Smooth muscle cell (in vitro differentiated cells): ENCODE measurements around the gene COL25A1. TPM values are rescaled to one million over a fixed set of nuclear protein-coding genes. Genes with fewer than 3 reads are reported as not detected.

Source experiments
- DNase-seq: peaks from one replicate; lab custom pipeline; 2025; ENCODE audit not compliant: unreplicated experiment; lab: John Stamatoyannopoulos, UW
- H2AFZ ChIP-seq: fragments of 200-600 bp; sonication (generic); 2 replicates; pipeline ENCODE4 v1.6.0; 2016; ENCODE audit warnings: antibody characterized with exemption, low read depth, mild to moderate bottlenecking
- H3F3A ChIP-seq: fragments of 200-600 bp; sonication (generic); 2 replicates; pipeline ENCODE4 v1.6.0; 2017; ENCODE audit warnings: antibody characterized with exemption, low read depth
- H3K27ac ChIP-seq: fragments of 200-600 bp; sonication (generic); 2 replicates; pipeline ENCODE4 v1.5.1; 2016; ENCODE audit warnings: low read depth, mild to moderate bottlenecking
- H3K27me3 ChIP-seq: fragments of 200-600 bp; sonication (generic); 2 replicates; pipeline ENCODE4 v1.6.1; 2016; ENCODE audit warnings: low read depth, mild to moderate bottlenecking
- H3K36me3 ChIP-seq: fragments of 200-600 bp; sonication (generic); 2 replicates; pipeline ENCODE4 v1.5.1; 2016; ENCODE audit warnings: low read depth
- H3K4me1 ChIP-seq: fragments of 200-600 bp; sonication (generic); 2 replicates; pipeline ENCODE4 v1.5.1; 2016; ENCODE audit warnings: low read depth
- H3K4me2 ChIP-seq: fragments of 200-600 bp; sonication (generic); 2 replicates; pipeline ENCODE4 v1.6.0; 2016; ENCODE audit warnings: mild to moderate bottlenecking
- H3K4me3 ChIP-seq: fragments of 200-600 bp; sonication (generic); 2 replicates; pipeline ENCODE4 v1.5.1; 2016; ENCODE audit warnings: mild to moderate bottlenecking
- H3K79me2 ChIP-seq: fragments of 200-600 bp; sonication (generic); 2 replicates; pipeline ENCODE4 v1.6.0; 2016; ENCODE audit warnings: low read depth, mild to moderate bottlenecking
- H3K9ac ChIP-seq: fragments of 200-600 bp; sonication (generic); 2 replicates; pipeline ENCODE4 v1.6.0; 2016; ENCODE audit warnings: low read depth
- H3K9me3 ChIP-seq: fragments of 200-600 bp; sonication (generic); replicated peaks from 2 replicates; pipeline ENCODE4 v1.5.1; 2016; ENCODE audit warnings: low read depth
- H4K20me1 ChIP-seq: fragments of 200-600 bp; sonication (generic); 2 replicates; pipeline ENCODE4 v1.6.0; 2016; ENCODE audit warnings: low read depth
- CTCF ChIP-seq: fragments of 200-600 bp; sonication (generic); IDR thresholded peaks from 2 replicates; pipeline ENCODE4 v1.5.1; 2017; ENCODE audit warnings: borderline replicate concordance, mild to moderate bottlenecking, antibody characterized with exemption; ENCODE audit not compliant: insufficient read depth, poor library complexity, severe bottlenecking
- WGBS: methylation state at CpG from one replicate; pipeline ENCODE4 v1.1.7; 2016; ENCODE audit warnings: low lambda C conversion rate; 5-methylcytosine and 5-hydroxymethylcytosine counted together
- polyA plus RNA-seq: library from polyadenylated mRNA; unstranded; fragments of >200 nt; fragmentation: Nextera tagmentation; extraction: Ambion mirVana; gene quantifications from 2 replicates; pipeline ENCODE4 v1.2.1, GENCODE V29; 2016
- total RNA-seq: library from RNA; depleted of rRNA; stranded (reverse); fragments of >200 nt; gene quantifications from 2 replicates; pipeline ENCODE4 v1.2.3, GENCODE V29; 2014

COL25A1 gene
- total and polyA plus RNA-seq, 2 experiments from 2014 or later = 2.9 to 4.7 TPM

- H3K27ac ChIP-seq = no peak overlapping the region
- H3K79me2 ChIP-seq = no peaks in the 10 kb centered on the region
- H3F3A ChIP-seq = no peaks in the 10 kb centered on the region
- H2AFZ ChIP-seq = no peak overlapping the region
- no peak for TF ChIP-seq CTCF
- no peak overlapping the region for H3K9ac ChIP-seq
- 85% methylated on average over 3 of the region's 3 CpGs for WGBS
- no peak for DNase-seq
- no peaks in the 10 kb centered on the region for H4K20me1 ChIP-seq
- H3K4me2 ChIP-seq = no peak overlapping the region
- no peak overlapping the region for H3K4me3 ChIP-seq
- no peaks in the 10 kb centered on the region for H3K36me3 ChIP-seq
- peaks cover 6% of the 10 kb centered on the region for H3K4me1 ChIP-seq
- no peaks in the 10 kb centered on the region for H3K9me3 ChIP-seq
- H3K27me3 ChIP-seq = no peaks in the 10 kb centered on the region
Measured at GRCh38 chr4:109162759-109163158, 139.7 kb downstream of the COL25A1 start.

GRCh38 chr4:109160494-109160893 lies 142.0 kb downstream of the COL25A1 start:
- no peak overlapping the region for H3K9ac ChIP-seq
- no peak overlapping the region for H2AFZ ChIP-seq
- H3K27me3 ChIP-seq = no peaks in the 10 kb centered on the region
- no peaks in the 10 kb centered on the region for H3K9me3 ChIP-seq
- DNase-seq = no peak
- H3K79me2 ChIP-seq = no peaks in the 10 kb centered on the region
- H3K4me3 ChIP-seq = no peak overlapping the region
- no peaks in the 10 kb centered on the region for H3F3A ChIP-seq
- H3K4me2 ChIP-seq = no peak overlapping the region
- TF ChIP-seq CTCF = no peak
- 93% methylated on average over 4 of the region's 4 CpGs for WGBS
- no peaks in the 10 kb centered on the region for H4K20me1 ChIP-seq
- H3K36me3 ChIP-seq = no peaks in the 10 kb centered on the region
- peaks cover 6% of the 10 kb centered on the region for H3K4me1 ChIP-seq
- H3K27ac ChIP-seq = no peak overlapping the region

- H3K4me2 ChIP-seq = no peak overlapping the region
- H3F3A ChIP-seq = no peaks in the 10 kb centered on the region
- no peak overlapping the region for H3K9ac ChIP-seq
- DNase-seq = no peak
- H3K79me2 ChIP-seq = no peaks in the 10 kb centered on the region
- no peak overlapping the region for H3K27ac ChIP-seq
- WGBS = 95% methylated on average over 7 of the region's 7 CpGs
- H3K4me3 ChIP-seq = no peak overlapping the region
- TF ChIP-seq CTCF = no peak
- H3K9me3 ChIP-seq = no peaks in the 10 kb centered on the region
- H4K20me1 ChIP-seq = no peaks in the 10 kb centered on the region
- no peaks in the 10 kb centered on the region for H3K36me3 ChIP-seq
- no peaks in the 10 kb centered on the region for H3K27me3 ChIP-seq
- H2AFZ ChIP-seq = no peak overlapping the region
- H3K4me1 ChIP-seq = no peaks in the 10 kb centered on the region
Measured at GRCh38 chr4:109157696-109158095, 144.8 kb downstream of the COL25A1 start.

- Histone ChIP-seq H3K9me3 (no peaks in the 10 kb centered on the region), H3K4me2 (no peak overlapping the region), H3F3A (no peaks in the 10 kb centered on the region), H3K27me3 (no peaks in the 10 kb centered on the region), H3K9ac (no peak overlapping the region), H3K79me2 (no peaks in the 10 kb centered on the region), H3K4me1 (no peaks in the 10 kb centered on the region), H3K4me3 (no peak overlapping the region), H3K36me3 (no peaks in the 10 kb centered on the region), H2AFZ (no peak overlapping the region), H3K27ac (no peak overlapping the region), H4K20me1 (no peaks in the 10 kb centered on the region)
- no peak for TF ChIP-seq CTCF
- 85% methylated on average over 2 of the region's 2 CpGs for WGBS
- DNase-seq = no peak
Measured at GRCh38 chr4:109157205-109157604, 145.3 kb downstream of the COL25A1 start.
